Measurements from ENCODE around the gene FADS6.
"Not testable (repeated sequence)": the region's sequence is repeated elsewhere in the genome, so short reads cannot be mapped to it uniquely, and the experiment has no call there.

The FADS6 gene

DNA sequence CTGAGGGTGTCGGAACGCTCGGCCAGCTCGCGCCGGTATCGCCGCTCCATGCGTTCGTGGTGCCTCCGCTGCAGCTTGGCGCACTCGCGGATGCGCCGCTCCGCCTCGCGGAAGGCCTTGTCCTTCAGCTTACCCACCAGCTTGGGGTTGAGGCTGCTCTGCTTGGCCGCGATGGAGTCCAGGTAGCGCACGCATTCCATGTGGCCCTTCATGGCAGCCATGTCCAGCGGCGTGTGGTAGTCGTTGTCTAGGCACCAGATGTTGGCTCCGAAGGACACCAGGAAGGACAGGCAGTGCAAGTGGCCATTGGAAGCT, 26.8 kb upstream of the FADS6 start:
- DNase-seq = no peak

DNA sequence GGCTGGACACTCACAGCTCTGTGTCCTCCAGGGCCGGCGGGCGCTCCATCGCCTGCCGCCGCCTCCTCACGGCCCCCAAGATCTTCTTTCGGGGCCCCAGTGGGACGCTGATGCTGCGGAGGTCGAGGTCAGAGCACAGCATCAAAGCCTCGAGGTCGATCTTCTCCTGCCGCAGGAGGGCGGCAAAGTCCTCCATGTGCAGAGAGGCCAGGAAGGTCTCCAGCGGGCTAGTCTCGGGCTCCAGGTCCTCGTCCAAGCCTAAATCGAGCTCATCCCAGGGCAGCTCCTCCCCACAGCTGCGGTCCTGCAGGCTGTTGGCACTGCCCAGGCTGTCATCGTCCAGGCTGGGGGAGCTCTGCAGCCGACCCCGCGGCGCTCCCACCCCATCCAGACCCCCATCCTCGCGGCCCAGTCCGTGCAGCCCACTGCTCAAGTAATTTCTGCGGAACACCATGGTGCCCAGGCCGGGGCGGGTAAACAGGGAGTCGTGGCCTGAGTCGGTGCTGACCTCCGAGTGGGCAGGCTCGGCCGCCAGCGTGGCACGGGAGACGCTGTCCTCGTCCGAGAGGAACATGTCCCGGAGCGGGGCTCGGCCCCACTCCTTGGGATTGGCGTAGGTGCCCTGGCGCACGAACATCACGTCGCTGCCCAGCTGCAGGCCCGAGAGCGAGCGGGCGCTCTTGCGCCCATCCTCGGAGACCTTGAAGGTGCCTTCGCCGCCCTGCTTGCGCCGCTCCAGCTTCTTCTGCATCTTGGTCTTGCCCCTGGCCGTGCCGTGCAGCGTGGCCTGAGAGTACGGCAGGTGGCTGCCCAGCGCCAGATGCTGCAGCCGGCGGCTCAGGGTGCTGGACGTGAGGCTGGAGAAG, 26.2 kb upstream of the FADS6 start:
- no peak for DNase-seq

- no peak for DNase-seq
Measured at GRCh38 chr17:74918906-74919305, 25.5 kb upstream of the FADS6 start.

DNA sequence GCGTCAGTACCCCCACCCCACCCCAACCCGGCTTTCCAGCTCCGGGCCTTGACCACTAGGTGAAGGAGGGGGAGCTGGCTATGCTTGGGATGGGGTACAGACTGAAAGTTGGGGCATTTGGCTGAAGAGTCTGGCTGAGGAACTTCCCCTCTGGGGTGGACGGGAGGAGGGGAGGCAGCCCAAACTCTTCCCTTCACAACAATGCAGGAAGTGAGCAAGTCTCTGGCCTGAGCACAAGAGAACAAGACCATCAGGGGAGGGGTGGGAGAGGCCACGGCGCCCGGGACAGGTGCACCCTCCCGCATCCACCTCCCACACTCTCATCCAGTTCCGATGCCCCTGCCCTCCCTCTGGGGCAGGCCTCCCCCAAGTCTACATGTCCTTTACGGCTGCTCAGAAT, 24.0 kb upstream of the FADS6 start:
- no peak for DNase-seq

DNA sequence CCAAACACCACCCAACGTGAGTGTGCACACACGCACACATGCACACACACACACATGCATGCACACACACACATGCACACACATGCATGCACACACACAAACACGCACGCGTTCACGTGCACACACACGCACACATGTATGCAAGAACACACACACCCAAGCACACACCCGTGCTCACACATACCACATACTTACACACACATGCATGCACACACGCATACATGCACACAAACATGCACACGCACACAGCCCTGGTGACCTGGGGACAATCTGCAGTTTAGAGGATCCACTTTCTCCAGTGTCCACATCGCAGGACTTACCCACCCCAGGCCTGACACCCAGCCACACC, 23.4 kb upstream of the FADS6 start:
- no peak for DNase-seq

- DNase-seq = no peak
Measured at GRCh38 chr17:74916136-74916850, 22.9 kb upstream of the FADS6 start.

- DNase-seq = not testable (repeated sequence)
Measured at GRCh38 chr17:74911423-74911822, 18.0 kb upstream of the FADS6 start.

DNA sequence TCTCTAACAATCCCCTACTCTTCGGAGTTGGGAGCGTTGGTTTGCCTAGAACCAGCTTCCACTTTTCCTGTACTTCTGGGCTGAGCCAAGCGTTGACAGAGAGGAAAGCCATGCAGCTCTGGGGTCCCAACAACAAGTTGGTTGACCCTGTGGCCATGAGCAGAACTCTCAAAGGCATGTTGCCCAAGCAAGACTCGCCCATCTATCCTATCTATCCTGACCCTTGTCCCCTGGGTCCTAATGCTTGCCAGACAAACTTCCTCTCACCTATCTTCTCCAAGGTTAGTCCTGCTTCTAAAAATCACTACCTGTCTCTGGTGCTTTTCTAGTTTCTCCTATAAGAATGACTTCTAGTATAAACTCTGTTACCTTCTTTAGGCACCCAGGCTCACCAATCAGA, 15.7 kb upstream of the FADS6 start:
- DNase-seq = not testable (repeated sequence)

DNA sequence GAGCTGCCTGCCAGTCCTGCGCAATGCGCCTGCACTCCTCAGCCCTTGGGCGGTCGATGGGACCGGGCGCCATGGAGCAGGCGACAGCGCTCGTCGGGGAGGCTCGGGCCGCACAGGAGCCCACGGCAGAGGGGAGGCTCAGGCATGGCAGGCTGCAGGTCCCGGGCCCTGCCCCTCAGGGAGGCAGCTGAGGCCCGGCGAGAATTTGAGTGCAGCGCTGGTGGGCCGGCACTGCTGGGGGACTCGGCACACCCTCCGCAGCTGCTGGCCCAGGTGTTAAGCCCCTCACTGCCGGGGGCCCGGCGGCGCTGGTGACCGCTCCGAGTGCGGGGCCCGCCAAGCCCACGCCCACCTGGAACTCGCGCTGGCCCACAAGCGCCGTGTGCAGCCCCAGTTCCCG, 13.6 kb upstream of the FADS6 start:
- DNase-seq = no peak

- not testable (repeated sequence) for DNase-seq
Measured at GRCh38 chr17:74906214-74906793, 12.9 kb upstream of the FADS6 start.

GRCh38 chr17:74904687-74905409, 11.4 kb upstream of the FADS6 start:
- DNase-seq = no peak

DNA sequence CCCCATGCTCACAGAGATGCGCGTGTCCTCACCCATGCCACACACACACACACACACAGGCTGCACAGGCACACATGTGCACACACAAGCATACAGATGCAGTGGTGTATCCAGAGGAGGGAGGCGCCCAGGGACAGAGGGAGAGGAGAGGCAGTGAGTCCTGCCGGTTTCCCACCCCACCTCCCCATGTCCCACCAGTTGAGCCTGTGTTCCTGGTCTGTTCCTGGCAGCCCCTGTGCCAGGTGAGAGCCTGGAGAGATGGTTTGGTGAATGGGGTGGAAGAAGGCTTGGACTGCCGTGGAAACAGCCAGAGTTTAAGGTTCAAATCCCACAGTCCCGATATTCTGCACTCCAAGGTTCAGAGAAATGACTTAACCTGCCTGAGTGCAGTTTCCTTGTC, 10.2 kb upstream of the FADS6 start:
- DNase-seq = no peak

DNA sequence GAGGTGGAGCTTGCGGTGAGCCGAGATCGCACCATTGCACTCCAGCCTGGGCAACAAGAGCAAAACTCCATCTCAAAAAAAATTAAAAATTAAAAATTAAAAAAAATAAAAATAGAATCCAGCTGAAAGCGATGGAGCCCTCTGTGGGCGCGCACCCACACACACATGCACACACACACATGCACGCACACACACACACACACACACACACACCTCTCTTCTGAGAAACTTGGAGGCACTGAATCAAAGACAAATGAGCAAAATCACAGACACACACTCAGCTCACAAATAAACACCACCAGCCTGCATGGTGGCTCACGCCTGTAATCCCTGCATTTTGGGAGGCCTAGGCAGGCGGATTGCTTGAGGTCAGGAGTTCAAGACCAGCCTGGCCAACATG, 9.6 kb upstream of the FADS6 start:
- no peak for DNase-seq

DNA sequence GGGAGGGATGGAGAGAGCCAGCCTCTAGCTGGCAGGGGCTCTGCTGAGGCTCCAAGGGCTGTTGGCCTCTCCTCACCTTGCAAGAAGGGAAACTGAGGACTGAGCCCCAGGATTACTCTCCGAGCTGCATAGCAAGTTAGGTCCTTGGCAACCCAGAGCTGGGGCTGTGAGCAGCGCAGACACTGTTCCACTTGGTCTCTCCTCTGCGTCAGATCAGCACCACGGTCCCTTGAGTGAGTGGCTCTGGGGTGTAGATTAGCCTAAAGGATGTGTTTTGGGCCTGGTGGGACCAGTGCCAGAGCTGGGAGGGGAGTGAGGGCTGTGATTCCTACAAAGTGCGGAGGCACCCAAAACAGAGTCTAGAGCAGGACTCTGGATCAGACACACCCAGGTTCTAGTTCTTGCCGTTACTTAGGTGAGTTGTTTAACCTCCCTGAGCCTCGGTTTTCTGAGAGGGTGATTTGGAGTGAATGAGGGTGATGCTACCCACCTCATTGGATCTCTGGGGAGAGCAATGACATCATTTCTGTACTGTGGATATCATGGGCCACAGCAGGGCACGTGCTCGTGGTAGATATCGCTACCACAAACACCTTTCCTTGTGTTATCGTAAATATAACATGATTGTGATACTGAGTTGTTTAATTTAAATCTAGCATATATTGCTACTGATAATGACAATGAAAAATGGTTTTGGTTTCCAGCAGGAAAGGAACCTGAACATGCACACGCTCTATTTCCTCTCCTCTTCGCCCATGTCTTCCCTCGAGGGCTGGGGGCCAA, 8.1 kb upstream of the FADS6 start:
- DNase-seq = no peak

GRCh38 chr17:74900208-74900607, 6.8 kb upstream of the FADS6 start:
- no peak for DNase-seq

GRCh38 chr17:74898376-74898946, 5.0 kb upstream of the FADS6 start:
- DNase-seq = no peak

DNA sequence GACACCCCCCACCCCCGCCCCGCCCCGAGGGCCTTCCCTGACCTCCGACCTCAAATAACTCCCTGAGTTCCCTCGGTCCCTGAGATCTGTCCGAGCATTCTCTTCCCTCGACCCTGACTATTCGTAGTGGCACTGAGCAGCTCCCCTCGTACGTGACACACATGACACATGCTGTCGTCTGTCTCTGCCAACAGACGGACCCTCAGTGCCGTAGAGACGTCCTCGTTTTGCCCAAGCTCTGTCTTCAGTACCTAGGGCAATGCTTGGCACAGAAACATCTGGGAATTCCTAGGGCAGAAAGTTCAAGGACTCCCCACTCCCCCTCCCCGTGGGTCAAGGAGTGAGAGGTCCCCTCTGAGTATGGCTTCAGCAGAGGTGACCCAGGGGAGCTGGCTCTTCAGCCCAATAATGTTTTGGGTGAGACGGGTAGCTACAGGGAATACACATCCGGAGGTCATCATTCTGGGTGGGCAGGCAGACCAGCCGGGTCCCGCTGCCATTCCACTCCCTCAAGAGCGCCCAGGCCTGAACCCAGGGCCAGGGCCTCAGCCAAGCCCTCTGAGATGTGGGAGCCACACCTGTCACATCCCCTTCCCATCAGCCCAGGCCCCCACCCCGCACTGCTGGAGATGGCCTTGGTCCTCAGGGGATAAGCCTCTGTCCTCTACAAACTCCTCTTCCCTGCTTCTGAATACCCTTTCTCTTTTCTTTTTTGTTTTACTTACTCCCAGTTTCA, 671 bp upstream of the FADS6 start:
- DNase-seq = no peak

GRCh38 chr17:74892013-74892841, 1.2 kb downstream of the FADS6 start:
- DNase-seq = no peak

DNA sequence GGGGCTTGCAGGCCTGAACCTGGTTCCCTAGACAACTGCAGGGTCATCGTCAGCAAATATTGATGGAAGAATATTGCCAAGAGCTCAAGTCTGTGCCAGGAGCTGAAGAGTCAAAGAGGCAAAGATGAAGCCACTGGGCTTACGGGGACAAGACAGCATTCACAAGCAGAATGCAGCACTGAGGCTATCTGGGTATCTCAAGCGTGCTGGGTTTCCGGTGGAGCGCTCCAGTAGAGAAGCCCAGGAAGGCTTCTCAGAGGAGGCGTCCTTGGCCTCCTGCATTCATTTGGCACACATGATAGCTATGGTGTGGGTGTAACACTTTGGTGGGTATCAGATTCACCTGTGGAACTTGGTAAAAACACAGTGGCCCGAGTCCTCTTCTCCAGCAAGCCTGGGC, 2.9 kb downstream of the FADS6 start:
- no peak for DNase-seq

DNA sequence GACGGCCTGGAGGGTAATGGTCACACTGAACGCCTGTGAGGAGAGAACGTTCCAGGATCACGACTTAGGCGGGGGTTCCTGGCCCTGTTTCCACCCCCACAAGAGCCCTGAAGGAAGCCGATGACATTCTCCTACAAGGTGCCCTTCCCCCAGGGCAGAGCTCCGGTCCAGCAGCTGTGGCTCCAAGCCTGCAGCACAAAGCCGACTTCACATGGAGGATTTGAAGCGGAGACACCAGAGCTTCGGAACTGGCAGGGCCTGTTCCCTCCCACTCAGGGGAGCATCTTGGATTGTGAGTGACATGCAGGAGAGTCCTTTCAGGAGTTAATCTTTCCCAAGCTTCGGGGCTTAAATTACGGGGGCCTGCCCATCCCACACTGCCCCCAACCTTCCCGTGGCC, 5.0 kb downstream of the FADS6 start:
- no peak for DNase-seq

- no peak for DNase-seq
Measured at GRCh38 chr17:74883241-74883745, 10.1 kb downstream of the FADS6 start.

Data from DMS79 treated with DMSO at 0.1 percent for 48 hours (cell line).